GM12865 (cell line): ENCODE measurements around the gene RHOU.

Experiments
- DNase-seq: peaks from one replicate; pipeline ENCODE4 v3.0.0; 2010; ENCODE audit warnings: low read depth
- H3K4me3 ChIP-seq: 2 replicates; pipeline ENCODE4 v1.5.1; 2011; ENCODE audit warnings: mild to moderate bottlenecking, low read depth, low read length, control low read depth
- CTCF ChIP-seq: IDR thresholded peaks from 2 replicates; pipeline ENCODE4 v1.5.1; 2011; ENCODE audit warnings: low read length, control low read depth, low read depth, inconsistent platforms; ENCODE audit not compliant: insufficient read depth; ENCODE audit errors: missing control alignments

Gene RHOU

GRCh38 chr1:228744918-228745317 is 9.6 kb downstream of the RHOU start:
- no peak for TF ChIP-seq CTCF
- DNase-seq = no peak
- H3K4me3 ChIP-seq = no peak overlapping the region

- no peak overlapping the region for H3K4me3 ChIP-seq
- TF ChIP-seq CTCF = no peak
- DNase-seq = no peak
Measured at GRCh38 chr1:228745497-228745896, 10.2 kb downstream of the RHOU start.

GRCh38 chr1:228747301-228747935 is 12.1 kb downstream of the RHOU start:
- DNase-seq = no peak
- H3K4me3 ChIP-seq = no peak overlapping the region
- TF ChIP-seq CTCF = no peak

- DNase-seq = no peak
- no peak for TF ChIP-seq CTCF
- H3K4me3 ChIP-seq = no peak overlapping the region
Measured at GRCh38 chr1:228748029-228748428, 12.8 kb downstream of the RHOU start.

GRCh38 chr1:228748431-228748830 is 13.2 kb downstream of the RHOU start:
- no peak for DNase-seq
- H3K4me3 ChIP-seq = no peak overlapping the region
- no peak for TF ChIP-seq CTCF

- no peak for DNase-seq
- no peak for TF ChIP-seq CTCF
- no peak overlapping the region for H3K4me3 ChIP-seq
Measured at GRCh38 chr1:228749765-228750164, 14.5 kb downstream of the RHOU start.

GRCh38 chr1:228750915-228751314 is 15.6 kb downstream of the RHOU start:
- H3K4me3 ChIP-seq = no peak overlapping the region
- TF ChIP-seq CTCF = no peak
- DNase-seq = no peak
